Psoas muscle (tissue), 8 donors: ENCODE results near the gene SHOX. TPM values are rescaled to one million over a fixed set of nuclear protein-coding genes. Genes with fewer than 3 reads are reported as not detected.
A peak's percentile ranks its signal among the peaks of the same experiment; 100 is the strongest.

Source experiments
- ATAC-seq, 4 donors: fragments of 200-7000 bp; cut with Tn5 transposase; one replicate each; pipeline ENCODE4 v1.9.1; 2020; ENCODE audit warnings: moderate library complexity in 3 of 4, mild to moderate bottlenecking in 2 of 4
- DNase-seq, 2 donors: peaks; one replicate each; pipeline ENCODE4 v3.0.0-alpha.2; 2020
- H3K27ac ChIP-seq: fragments of 200-600 bp; one replicate; pipeline ENCODE4 v1.8.0; 2022
- H3K27me3 ChIP-seq, 3 donors: fragments of 200-600 bp in 1 of 3; one replicate each; pipeline versions ENCODE4 v1.6.1 to v1.8.0; 2013 to 2022; ENCODE audit warnings: low read length in 2 of 3, mild to moderate bottlenecking in 2 of 3, moderate library complexity in 1 of 3; ENCODE audit not compliant: insufficient read depth in 3 of 3
- H3K36me3 ChIP-seq, 2 donors: fragments of 200-600 bp in 1 of 2; one replicate each; pipeline versions ENCODE4 v1.6.1 to v1.8.0; 2013 to 2022; ENCODE audit warnings: low read depth in 1 of 2, mild to moderate bottlenecking in 1 of 2, moderate library complexity in 1 of 2; ENCODE audit not compliant: insufficient read depth in 1 of 2
- H3K4me1 ChIP-seq: fragments of 200-600 bp; one replicate; pipeline ENCODE4 v1.8.0; 2022
- H3K4me3 ChIP-seq: fragments of 200-600 bp; one replicate; pipeline ENCODE4 v1.8.0; 2022; ENCODE audit warnings: mild to moderate bottlenecking
- H3K9me3 ChIP-seq: fragments of 200-600 bp; one replicate; pipeline ENCODE4 v1.8.0; 2022
- WGBS, 3 donors: extraction: QIAGEN DNeasy Blood & Tissue Kit; methylation state at CpG; one replicate each; pipeline versions ENCODE4 v1.1.6 to v1.1.7; 2013; 5-methylcytosine and 5-hydroxymethylcytosine counted together
- intact Hi-C, 2 donors: fragments of 100-400 bp; cut with DNase I; formaldehyde crosslinking; loops; one replicate each; pipeline versions ENCODE4 v1.11.0 to v1.14.2; 2022
- polyA plus RNA-seq, 3 donors: library from polyadenylated mRNA; stranded (reverse); fragments of 200-250 nt; gene quantifications; one replicate each; pipeline ENCODE4 v1.2.3, GENCODE V29; 2013
- total RNA-seq, 4 donors: library from RNA; stranded (reverse); fragmentation: NEBNext Ultra II Directional in 2 of 4; extraction: Animal tissue kit (Norgen Biotek cat#: 25700) in 2 of 4; gene quantifications; one replicate each; pipeline versions ENCODE4 v1.2.1 to v1.2.4, GENCODE V29; 2021 to 2023
- TF ChIP-seq, protein P1 (sequence below): fragments of 200-600 bp; IDR thresholded peaks from one replicate; pipeline ENCODE4 v1.8.0; 2022; ENCODE audit warnings: antibody characterized with exemption
- donor health status: healthy with polysubstance abuse.
- donor health status: DM: no; HTN: no; CAD: no; lungs with moderate emphysema.
- donor health status: Bipolar disorder and iron deficiency.
- donor health status: healthy.
- donor health status: DM: yes; HTN: yes; CAD: no.
- donor health status: DM: no; HTN: no; CAD: no.
- donor health status: DM: no; HTN: no; CAD: no.
- donor health status: DM: yes; HTN: yes; CAD: no.

The SHOX gene
- total and polyA plus RNA-seq, 7 donors = under 0.01 to 0.03 TPM; not detected in 5

DNA sequence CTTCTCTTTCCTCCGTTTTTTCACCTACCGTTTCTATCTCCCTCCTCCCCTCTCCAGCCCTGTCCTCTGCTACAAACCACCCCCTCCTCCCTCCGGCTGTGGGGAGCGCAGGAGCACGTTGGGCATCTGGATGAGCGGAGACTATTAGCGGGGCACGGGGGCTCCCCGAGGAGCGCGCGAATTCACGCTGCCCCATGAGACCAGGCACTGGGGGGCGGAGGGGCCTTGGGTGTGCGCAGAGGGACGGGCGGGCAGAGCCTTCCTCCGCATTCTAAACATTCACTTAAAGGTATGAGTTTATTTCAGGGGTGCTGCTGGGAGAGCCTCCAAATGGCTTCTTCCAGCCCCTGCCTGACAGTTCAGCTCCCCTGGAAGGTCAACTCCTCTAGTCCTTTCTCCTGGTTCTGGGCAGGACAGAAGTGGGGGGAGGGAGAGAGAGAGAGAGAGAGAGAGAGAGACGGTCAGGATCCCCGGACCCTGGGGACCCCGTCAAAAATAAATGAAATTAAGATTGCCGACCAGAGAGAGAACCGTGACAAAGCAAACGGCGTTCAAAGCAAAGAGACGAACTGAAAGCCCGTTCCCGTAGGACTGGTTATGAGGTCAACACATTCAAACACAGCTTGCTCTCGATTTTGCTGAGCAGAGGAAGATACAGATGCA is 5.0 kb downstream of the SHOX start:
- Histone ChIP-seq H3K36me3 (no peaks in the 10 kb centered on the region), H3K27ac (no peak overlapping the region), H3K4me1 (peaks cover 7% of the 10 kb centered on the region), H3K27me3 (peaks cover 9 to 89% (median 20%) of the 10 kb centered on the region in 3 donors), H3K4me3 (no peak overlapping the region), H3K9me3 (no peaks in the 10 kb centered on the region)
- 1 to 7% (median 5%) methylated on average over 28 to 29 of the region's 29 CpGs for WGBS, 3 donors
- intact Hi-C loops = no loop called here
- TF ChIP-seq, protein P1, sequence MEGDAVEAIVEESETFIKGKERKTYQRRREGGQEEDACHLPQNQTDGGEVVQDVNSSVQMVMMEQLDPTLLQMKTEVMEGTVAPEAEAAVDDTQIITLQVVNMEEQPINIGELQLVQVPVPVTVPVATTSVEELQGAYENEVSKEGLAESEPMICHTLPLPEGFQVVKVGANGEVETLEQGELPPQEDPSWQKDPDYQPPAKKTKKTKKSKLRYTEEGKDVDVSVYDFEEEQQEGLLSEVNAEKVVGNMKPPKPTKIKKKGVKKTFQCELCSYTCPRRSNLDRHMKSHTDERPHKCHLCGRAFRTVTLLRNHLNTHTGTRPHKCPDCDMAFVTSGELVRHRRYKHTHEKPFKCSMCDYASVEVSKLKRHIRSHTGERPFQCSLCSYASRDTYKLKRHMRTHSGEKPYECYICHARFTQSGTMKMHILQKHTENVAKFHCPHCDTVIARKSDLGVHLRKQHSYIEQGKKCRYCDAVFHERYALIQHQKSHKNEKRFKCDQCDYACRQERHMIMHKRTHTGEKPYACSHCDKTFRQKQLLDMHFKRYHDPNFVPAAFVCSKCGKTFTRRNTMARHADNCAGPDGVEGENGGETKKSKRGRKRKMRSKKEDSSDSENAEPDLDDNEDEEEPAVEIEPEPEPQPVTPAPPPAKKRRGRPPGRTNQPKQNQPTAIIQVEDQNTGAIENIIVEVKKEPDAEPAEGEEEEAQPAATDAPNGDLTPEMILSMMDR = no peak
- peak in 1 of 2 donors; percentile 7 for DNase-seq
- no peak for ATAC-seq

DNA sequence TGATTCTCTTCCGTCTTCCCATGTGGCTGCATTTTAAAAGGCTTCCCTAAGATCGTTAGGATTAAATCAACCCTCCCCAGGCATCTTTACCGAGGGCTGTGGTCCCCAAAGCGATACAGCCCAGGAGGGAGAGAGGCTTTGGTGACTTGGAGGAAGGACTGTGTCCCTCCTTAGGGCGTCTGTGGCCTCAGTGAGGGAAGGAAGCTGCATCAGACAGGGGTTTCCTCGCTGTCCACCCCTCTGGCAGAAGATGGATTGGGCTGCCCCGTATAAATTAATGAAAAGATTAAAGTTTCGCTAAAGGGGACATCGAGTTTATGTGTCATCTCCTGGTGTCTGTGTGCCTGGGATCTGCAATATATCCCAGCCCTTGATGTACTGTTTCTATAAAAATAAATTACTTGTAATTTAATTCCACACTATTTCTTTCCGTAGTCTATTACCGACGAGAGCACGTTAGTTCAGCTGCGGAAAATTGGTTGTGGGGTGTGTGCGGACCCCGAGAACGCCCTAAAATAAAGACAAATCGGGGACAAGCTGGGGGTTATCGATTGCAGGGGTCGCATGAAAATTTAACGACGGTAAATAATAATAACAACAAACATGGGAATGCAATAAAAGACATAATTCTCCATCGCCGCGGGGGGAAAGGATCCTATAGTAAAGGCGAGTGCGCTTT is 6.5 kb downstream of the SHOX start:
- no peaks in the 10 kb centered on the region for H3K36me3 ChIP-seq
- H3K9me3 ChIP-seq = no peaks in the 10 kb centered on the region
- TF ChIP-seq, protein P1 = no peak
- H3K27ac ChIP-seq = no peak overlapping the region
- ATAC-seq (no peak), DNase-seq (no peak)
- H3K27me3 ChIP-seq = peaks cover 8 to 89% (median 29%) of the 10 kb centered on the region in 3 donors
- H3K4me1 ChIP-seq = peaks cover 7% of the 10 kb centered on the region
- intact Hi-C loops = no loop called here
- H3K4me3 ChIP-seq = peak overlapping the region; percentile 18
- 5 to 7% (median 5%) methylated on average over 27 of the region's 27 CpGs for WGBS, 3 donors

DNA sequence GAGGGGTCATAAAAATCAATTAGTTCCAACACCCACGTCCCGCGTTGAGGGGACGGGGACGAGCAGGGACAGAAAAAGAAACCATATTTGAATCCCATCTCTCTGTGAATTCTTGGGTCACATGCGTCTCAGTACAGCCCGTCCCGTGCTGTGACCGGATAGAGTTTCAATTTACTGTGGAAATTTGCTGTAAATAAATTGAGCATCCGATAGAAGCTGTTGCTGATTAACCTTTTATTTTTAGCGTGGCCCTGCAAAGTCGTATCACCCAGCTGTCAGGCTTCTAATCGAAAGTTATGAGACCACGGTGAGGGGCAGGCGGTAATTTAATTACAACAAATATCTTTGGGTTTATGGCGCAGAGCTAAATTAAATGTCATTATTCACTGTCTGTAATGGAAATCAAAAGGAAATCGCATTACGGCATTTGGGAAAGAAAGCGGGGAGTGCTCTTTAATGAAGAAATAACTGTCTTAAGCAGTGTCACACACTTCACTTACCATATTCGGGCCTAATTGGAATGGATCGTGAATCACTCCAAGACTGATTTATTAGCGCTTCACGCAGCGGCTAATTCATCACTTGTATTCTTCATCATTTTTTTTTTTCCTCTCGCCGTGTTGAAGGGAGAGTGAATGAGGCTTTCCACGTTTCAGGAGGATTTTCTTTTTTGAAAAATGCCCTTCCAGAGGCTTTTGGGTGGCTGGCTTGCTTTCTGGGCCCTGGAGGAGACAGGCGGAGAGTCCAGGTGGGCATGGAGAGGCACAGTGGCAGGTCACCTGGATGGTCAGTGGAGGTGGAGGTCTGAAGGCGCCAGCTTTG is 7.3 kb downstream of the SHOX start:
- Histone ChIP-seq H3K4me3 (peak overlapping the region; percentile 18), H3K9me3 (no peaks in the 10 kb centered on the region), H3K4me1 (peaks cover 7% of the 10 kb centered on the region), H3K27me3 (peaks cover 8 to 87% (median 28%) of the 10 kb centered on the region in 3 donors), H3K27ac (no peak overlapping the region), H3K36me3 (no peaks in the 10 kb centered on the region)
- intact Hi-C loops = no loop called here
- no peak for DNase-seq
- no peak for ATAC-seq
- TF ChIP-seq, protein P1 = no peak
- WGBS, 3 donors = 10 to 21% (median 18%) methylated on average over 29 of the region's 29 CpGs

DNA sequence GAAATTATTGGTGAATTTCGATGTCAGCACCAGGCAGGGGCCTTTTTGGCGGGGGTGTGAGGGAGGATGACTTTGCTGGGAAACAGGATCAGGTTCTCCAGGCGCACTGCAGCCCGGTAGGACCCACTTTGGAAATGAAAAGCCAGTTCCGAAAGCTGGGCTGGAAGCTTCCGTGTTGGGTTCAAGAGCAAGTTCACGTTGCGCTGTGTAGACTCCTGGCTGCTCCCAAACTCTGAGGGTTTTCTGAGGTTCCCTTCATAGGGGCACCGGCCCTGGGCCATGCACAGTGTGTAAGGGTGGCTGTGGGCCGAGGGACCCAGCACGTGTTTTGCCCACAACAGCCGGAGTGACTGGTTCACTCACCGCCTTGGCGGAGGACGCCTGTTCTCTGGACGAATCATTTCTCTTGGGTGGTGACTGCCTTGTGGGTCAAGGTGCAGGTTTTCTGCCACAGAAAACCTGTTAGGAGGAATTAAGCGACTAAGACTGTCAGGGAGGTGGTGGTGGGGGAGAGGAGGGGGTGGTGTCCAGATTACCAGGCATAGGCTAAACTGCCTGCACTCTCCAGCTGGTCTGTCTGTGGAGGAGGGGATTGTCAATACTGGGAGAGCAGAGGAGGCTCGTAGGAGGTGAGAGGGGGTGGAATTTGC is 8.0 kb downstream of the SHOX start:
- TF ChIP-seq, protein P1 = no peak
- DNase-seq = no peak
- peaks cover 7% of the 10 kb centered on the region for H3K4me1 ChIP-seq
- no peaks in the 10 kb centered on the region for H3K9me3 ChIP-seq
- no peaks in the 10 kb centered on the region for H3K36me3 ChIP-seq
- H3K27me3 ChIP-seq = peaks cover 8 to 80% (median 31%) of the 10 kb centered on the region in 3 donors
- ATAC-seq = no peak
- H3K4me3 ChIP-seq = no peak overlapping the region
- no peak overlapping the region for H3K27ac ChIP-seq
- WGBS, 3 donors = 20 to 26% (median 25%) methylated on average over 18 of the region's 18 CpGs
- intact Hi-C loops = no loop called here
